Measurements from ENCODE around the gene SSTR1.

SSTR1 gene

GRCh38 chr14:38261620-38262019, 53.9 kb downstream of the SSTR1 start:
- no peak for DNase-seq (ENCODE audit: low read depth)
- TF ChIP-seq CTCF (conservative IDR thresholded peaks at IDR 0.05; ENCODE audit: control insufficient read depth, insufficient read depth, low read depth, low read length) = no peak
- H3K4me3 ChIP-seq (ENCODE audit: control insufficient read depth, low read depth, low read length) = no peak overlapping the region
